Stimulated activated CD4-positive, alpha-beta T cell treated with anti-CD3 and anti-CD28 coated beads, Interleukin-15, amount 100 ng/mL, for 48 hours (primary cell): ENCODE measurements around the gene RGP1.
A peak's percentile ranks its signal among the peaks of the same experiment; 100 is the strongest.

Experiments used
- DNase-seq, 2 donors: peaks; one replicate each; pipeline ENCODE4 v3.0.0-alpha.2; 2020; ENCODE audit warnings: low read depth in 2 of 2

RGP1 gene

DNA sequence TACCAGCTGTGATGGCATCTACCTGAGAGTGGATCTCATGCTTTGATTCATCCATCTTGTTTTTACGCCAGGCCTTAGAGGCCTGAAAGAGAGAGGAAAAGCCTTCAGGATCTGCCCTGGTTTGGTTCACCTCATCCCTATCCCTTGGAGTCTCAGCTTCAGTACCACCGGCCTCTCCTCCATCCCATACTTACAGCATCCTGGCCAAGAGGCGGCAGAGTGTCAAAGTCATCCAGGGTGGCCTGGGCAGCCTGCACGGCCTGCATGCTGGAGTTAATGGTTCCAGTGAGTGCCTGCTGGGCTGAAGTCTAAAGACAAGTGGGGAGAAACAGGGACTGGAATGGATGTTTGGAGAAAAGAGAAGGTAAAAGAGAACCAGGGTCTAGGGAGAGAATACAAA is 29.5 kb upstream of the RGP1 start:
- DNase-seq = no peak

GRCh38 chr9:35723426-35723825 is 25.7 kb upstream of the RGP1 start:
- no peak for DNase-seq

DNA sequence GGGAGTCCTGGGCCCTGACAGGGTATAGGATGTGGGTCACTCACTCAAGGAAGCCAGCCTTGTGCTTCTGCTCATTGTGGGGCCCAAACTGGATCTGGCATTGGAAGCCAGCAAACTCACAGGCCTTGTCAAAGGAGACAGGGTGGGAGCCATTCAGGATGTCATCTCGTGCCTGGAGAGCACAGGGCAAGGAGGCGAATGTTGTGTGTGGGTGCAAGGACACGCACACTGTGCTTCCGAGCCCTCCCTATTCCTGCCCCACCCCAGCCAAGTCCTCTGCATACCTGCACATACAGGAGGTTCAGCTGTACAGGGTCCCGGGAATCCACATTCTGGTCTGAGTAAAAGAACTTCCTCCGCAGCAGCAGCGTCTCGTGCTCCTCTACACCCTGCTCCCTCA is 25.2 kb upstream of the RGP1 start:
- DNase-seq = no peak

GRCh38 chr9:35725362-35725761 is 23.7 kb upstream of the RGP1 start:
- no peak for DNase-seq

DNA sequence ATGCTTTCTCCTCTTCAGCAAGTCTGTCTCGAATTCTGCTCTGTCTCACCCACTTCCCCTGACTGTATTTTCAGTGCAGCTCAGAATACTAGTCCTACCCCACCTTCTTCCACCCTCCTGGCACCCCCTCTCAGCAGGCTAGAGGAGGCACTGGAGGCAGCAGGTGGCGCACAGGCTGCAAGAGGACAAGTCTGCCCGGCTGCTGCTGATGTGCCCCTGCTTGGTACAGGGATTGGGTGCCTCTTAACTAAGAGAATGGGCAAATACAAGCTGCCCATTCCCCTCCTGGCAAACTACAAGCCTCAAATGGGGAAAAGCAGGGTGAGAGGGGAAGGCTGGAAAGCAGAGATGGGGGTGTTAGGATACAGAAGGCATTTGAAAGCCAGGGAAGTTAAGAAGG is 22.2 kb upstream of the RGP1 start:
- DNase-seq = no peak

DNA sequence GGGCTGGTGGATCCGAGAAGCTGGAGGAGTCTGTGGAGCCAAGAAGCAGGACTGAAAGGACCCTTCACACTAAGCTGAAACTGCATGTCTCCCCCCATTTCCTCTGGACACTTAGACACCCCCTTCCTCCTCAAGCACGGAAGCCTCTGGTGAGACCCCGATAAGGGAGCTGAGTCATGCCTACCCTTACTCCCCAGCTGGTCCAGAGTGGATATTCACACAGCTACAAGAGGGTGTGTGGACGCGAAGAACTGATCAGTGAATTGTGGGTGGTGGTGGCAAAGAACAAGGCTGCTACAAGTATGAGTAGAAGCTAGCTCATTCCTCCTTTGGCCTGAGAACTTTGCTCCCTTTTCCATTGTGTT is 21.4 kb upstream of the RGP1 start:
- no peak for DNase-seq

- peak in 1 of 2 donors; percentile 41 for DNase-seq
These were observed 20.8 kb upstream of the RGP1 start for GRCh38 chr9:35728041-35728971.

DNA sequence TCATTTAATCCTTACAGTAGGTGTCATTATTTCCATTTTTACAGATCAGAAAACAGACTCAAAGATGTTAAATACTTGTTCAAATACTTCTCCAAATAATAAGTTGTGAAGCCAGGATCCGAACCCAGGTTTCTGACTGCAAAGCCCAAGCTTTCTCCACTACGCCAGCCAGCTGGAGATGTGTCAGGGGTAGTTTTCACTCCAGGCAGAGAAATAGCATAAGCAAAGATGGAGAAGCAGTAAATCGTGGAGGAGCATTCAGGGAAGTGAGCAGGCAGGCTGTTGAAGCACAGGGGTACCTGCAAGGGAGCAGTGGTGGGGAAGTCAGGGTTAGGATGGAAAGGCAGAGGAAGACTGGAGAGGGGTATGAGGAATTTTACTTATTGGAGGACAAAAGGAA is 20.0 kb upstream of the RGP1 start:
- no peak for DNase-seq

DNA sequence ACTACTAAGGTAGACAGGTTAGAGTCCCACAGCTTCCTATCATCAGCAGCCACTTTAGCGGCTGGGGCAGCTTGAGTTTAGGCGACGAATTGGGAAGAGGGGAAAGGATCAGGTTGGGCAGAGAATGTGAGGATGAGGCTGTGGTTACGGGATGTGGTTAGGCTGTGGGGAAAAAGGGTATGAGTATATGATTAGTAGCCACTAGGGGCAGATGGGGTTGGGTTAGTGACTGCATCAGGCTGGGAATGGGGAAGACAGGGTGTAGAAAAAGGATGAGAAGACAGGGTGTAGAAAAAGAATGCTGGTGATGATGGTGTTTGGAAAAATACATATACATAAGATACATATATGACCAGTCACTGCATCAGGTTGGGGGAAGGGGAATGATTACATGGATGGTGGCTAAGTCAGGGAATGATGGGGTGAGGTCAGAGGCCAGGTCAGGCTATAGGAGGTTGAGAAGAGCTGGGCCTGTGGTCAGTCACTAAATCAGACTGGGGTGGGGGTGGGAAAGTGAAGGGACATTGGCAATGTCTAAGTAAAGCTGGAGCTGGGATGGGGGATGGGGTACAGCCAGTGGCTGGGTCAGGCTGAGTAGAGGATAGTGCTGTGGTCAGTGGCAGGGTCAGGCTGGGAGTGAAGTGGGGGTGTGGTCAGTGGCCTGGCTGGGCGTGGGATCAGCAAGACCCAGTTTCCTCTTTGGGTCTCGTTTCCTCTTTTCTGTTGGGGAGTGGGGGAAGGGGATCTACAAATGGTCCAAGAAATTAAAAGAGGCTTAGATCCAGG is 19.2 kb upstream of the RGP1 start:
- DNase-seq = no peak

DNA sequence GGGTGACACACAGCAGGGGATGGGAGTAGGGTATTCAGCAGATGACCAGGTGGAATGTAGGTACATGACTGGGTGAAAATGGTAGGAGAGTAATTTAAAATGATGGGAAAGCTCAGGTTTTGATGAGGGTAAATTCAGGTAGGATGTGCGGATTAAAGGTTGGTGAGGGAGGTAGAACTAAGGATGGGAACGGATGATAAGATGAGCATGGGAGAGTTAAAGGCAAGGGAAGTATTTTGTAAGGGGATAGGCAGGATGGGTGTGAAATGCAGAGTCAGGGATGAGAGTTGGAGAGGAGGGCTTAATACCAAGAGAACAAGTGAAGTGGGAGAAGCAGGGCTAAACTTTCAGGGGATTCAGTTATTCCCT is 18.6 kb upstream of the RGP1 start:
- no peak for DNase-seq

GRCh38 chr9:35731415-35732184 is 17.5 kb upstream of the RGP1 start:
- no peak for DNase-seq

GRCh38 chr9:35732185-35732799 is 16.8 kb upstream of the RGP1 start, which contains the start of the genes CREB3 and TLN1:
Gene CREB3 (plus strand): TSS chr9:35732666. CDS start chr9:35732773, 107 bp downstream.
Gene TLN1 (minus strand): TSS chr9:35732195. CDS start chr9:35725694, 6,501 bp downstream.
- DNase-seq = peak; percentile 95 to 97

- DNase-seq = no peak
These were observed 16.1 kb upstream of the RGP1 start for GRCh38 chr9:35732800-35733541.

- no peak for DNase-seq
These were observed 15.0 kb upstream of the RGP1 start for GRCh38 chr9:35734096-35734495.

DNA sequence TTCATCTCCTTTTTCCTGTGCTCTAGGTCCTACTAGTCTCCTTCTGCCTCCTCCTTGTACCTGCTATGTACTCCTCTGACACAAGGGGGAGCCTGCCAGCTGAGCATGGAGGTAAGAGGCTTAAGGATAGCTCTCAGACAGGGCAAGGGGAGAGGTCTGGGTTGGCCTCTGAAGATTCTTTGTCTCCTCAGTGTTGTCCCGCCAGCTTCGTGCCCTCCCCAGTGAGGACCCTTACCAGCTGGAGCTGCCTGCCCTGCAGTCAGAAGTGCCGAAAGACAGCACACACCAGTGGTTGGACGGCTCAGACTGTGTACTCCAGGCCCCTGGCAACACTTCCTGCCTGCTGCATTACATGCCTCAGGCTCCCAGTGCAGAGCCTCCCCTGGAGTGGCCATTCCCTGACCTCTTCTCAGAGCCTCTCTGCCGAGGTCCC is 12.9 kb upstream of the RGP1 start:
- DNase-seq = peak in 1 of 2 donors; percentile 60

- no peak for DNase-seq
These were observed 11.9 kb upstream of the RGP1 start for GRCh38 chr9:35737143-35737542.

- no peak for DNase-seq
These were observed 10.9 kb upstream of the RGP1 start for GRCh38 chr9:35738186-35738585.

- DNase-seq = no peak
These were observed 10.2 kb upstream of the RGP1 start for GRCh38 chr9:35738924-35739323.

DNA sequence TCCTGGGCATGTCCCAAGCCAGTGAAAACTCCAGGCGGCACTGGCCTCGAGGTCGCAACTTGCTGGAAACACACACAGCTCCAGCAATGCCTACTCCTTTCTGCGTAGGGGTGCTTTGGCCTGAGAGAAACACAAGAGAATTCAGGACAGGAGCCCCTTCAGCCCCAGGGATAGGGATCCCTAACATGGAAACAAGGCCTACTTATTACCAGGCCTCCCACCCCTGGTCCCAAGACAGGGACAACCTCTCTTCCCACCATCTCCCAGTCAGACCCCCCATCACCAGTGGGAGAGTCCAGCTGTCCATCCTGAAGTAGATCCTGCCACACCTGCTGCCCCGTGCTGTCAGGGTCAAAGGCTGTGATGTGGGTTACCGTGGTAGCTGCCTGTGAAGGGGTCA is 8.8 kb upstream of the RGP1 start:
- DNase-seq = no peak

GRCh38 chr9:35741740-35742139 is 7.3 kb upstream of the RGP1 start:
- DNase-seq = no peak

DNA sequence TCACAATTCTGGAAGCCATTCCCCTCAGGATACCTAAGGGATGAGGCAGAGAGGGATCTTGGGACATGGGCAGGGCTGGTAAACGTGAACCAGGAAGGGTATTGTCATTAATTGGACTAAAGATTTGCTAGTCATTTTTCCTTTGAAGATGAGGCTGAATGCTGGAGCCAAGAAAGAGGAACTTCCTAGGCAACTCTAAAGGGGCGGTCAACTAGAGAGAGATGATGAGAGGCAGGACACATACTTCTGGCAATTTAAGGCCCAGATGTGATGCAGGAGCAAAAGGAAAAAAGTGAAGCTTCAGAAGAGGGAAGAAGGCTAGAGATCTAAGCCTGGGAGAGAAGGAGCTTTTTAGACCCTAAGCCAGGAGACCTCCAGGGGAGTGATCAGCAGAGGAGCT is 5.6 kb upstream of the RGP1 start:
- DNase-seq = no peak
